Hepatocyte (in vitro differentiated cells): ENCODE measurements around the gene PRPSAP2. TPM values are rescaled to one million over a fixed set of nuclear protein-coding genes. Genes with fewer than 3 reads are reported as not detected.

Experiments used
- DNase-seq: peaks from one replicate; pipeline ENCODE4 v3.0.0-alpha.2; 2016; ENCODE audit warnings: low spot score
- H2AFZ ChIP-seq: fragments of 200-600 bp; sonication (generic); 2 replicates; pipeline ENCODE4 v1.6.0; 2016; ENCODE audit warnings: antibody characterized with exemption, mild to moderate bottlenecking
- H3K27ac ChIP-seq: fragments of 200-600 bp; sonication (generic); 2 replicates; pipeline ENCODE4 v1.5.1; 2016; ENCODE audit warnings: mild to moderate bottlenecking
- H3K27me3 ChIP-seq: fragments of 200-600 bp; sonication (generic); 2 replicates; pipeline ENCODE4 v1.6.1; 2016
- H3K36me3 ChIP-seq: fragments of 200-600 bp; sonication (generic); replicated peaks from 2 replicates; pipeline ENCODE4 v1.5.1; 2016; ENCODE audit warnings: low read depth; ENCODE audit not compliant: insufficient read depth
- H3K4me1 ChIP-seq: fragments of 200-600 bp; sonication (generic); 2 replicates; pipeline ENCODE4 v1.5.1; 2016; ENCODE audit warnings: mild to moderate bottlenecking, moderate library complexity; ENCODE audit not compliant: insufficient read depth
- H3K4me2 ChIP-seq: fragments of 200-600 bp; sonication (generic); 2 replicates; pipeline ENCODE4 v1.6.0; 2016
- H3K4me3 ChIP-seq: fragments of 200-600 bp; sonication (generic); 2 replicates; pipeline ENCODE4 v1.5.1; 2016; ENCODE audit warnings: mild to moderate bottlenecking
- H3K79me2 ChIP-seq: fragments of 200-600 bp; sonication (generic); 2 replicates; pipeline ENCODE4 v1.6.0; 2017; ENCODE audit warnings: mild to moderate bottlenecking
- H3K9me2 ChIP-seq: fragments of 200-600 bp; sonication (generic); replicated peaks from 2 replicates; pipeline ENCODE4 v1.6.0; 2017; ENCODE audit warnings: mild to moderate bottlenecking; ENCODE audit not compliant: insufficient read depth
- H3K9me3 ChIP-seq: fragments of 200-600 bp; sonication (generic); 2 replicates; pipeline ENCODE4 v1.5.1; 2016; ENCODE audit warnings: low read depth, mild to moderate bottlenecking
- H4K20me1 ChIP-seq: fragments of 200-600 bp; sonication (generic); 2 replicates; pipeline ENCODE4 v1.6.0; 2016; ENCODE audit warnings: mild to moderate bottlenecking; ENCODE audit not compliant: insufficient read depth, poor library complexity, severe bottlenecking
- EZH2 ChIP-seq: fragments of 200-600 bp; sonication (generic); IDR thresholded peaks from 2 replicates; pipeline ENCODE4 v1.6.1; 2016; ENCODE audit warnings: antibody characterized with exemption, mild to moderate bottlenecking, borderline replicate concordance
- EZH2phosphoT487 ChIP-seq: fragments of 200-600 bp; sonication (generic); IDR thresholded peaks from one replicate; pipeline ENCODE4 v1.6.1; 2018; ENCODE audit warnings: antibody characterized with exemption, mild to moderate bottlenecking, low read depth, moderate library complexity; ENCODE audit not compliant: unreplicated experiment, severe bottlenecking
- WGBS: methylation state at CpG from one replicate; pipeline ENCODE4 v1.1.6; 2016; ENCODE audit warnings: low lambda C conversion rate; ENCODE audit errors: missing lambda C conversion rate; 5-methylcytosine and 5-hydroxymethylcytosine counted together
- polyA plus RNA-seq: library from polyadenylated mRNA; unstranded; fragments of >200 nt; fragmentation: Nextera tagmentation; extraction: Ambion mirVana; gene quantifications from 2 replicates; pipeline ENCODE4 v1.2.1, GENCODE V29; 2016
- total RNA-seq: library from RNA; depleted of rRNA; stranded (reverse); fragments of >200 nt; gene quantifications from 2 replicates; pipeline ENCODE4 v1.2.3, GENCODE V29; 2014
- TF ChIP-seq, protein P1 (sequence below): fragments of 200-600 bp; sonication (generic); IDR thresholded peaks from 2 replicates; pipeline ENCODE4 v1.5.1; 2016; ENCODE audit warnings: antibody characterized with exemption, mild to moderate bottlenecking; ENCODE audit not compliant: poor library complexity

Gene PRPSAP2
- total and polyA plus RNA-seq, 2 experiments from 2014 or later = 25.0 to 55.7 TPM

DNA sequence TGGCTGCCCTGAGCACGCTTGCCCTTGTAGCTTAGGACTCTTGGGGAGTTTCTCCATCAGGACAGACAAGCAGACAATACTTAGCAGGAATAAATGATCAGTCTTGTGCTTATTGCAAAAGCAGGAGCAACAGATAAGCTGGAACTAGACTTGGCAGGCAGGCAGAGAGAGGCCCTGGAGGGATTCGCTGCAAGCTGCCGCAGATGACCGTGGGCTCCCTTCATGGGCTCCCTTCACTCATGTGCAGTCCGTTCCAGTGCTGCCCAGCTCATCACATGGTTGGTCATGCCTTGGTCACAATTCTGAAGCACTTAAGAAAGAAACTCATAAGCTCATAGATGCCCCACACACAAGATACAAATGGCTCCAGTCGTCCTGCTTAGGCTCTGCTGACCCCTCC is 91.6 kb downstream of the PRPSAP2 start:
- peaks cover 17% of the 10 kb centered on the region for H3K4me1 ChIP-seq
- no peak for DNase-seq
- no peak overlapping the region for H3K4me3 ChIP-seq
- no peaks in the 10 kb centered on the region for H3K27me3 ChIP-seq
- H3K9me3 ChIP-seq = no peaks in the 10 kb centered on the region
- WGBS = 86% methylated on average over 6 of the region's 6 CpGs
- TF ChIP-seq, protein P1, sequence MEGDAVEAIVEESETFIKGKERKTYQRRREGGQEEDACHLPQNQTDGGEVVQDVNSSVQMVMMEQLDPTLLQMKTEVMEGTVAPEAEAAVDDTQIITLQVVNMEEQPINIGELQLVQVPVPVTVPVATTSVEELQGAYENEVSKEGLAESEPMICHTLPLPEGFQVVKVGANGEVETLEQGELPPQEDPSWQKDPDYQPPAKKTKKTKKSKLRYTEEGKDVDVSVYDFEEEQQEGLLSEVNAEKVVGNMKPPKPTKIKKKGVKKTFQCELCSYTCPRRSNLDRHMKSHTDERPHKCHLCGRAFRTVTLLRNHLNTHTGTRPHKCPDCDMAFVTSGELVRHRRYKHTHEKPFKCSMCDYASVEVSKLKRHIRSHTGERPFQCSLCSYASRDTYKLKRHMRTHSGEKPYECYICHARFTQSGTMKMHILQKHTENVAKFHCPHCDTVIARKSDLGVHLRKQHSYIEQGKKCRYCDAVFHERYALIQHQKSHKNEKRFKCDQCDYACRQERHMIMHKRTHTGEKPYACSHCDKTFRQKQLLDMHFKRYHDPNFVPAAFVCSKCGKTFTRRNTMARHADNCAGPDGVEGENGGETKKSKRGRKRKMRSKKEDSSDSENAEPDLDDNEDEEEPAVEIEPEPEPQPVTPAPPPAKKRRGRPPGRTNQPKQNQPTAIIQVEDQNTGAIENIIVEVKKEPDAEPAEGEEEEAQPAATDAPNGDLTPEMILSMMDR = no peak
- no peak overlapping the region for H3K4me2 ChIP-seq
- H3K36me3 ChIP-seq = no peaks in the 10 kb centered on the region
- no peaks in the 10 kb centered on the region for H4K20me1 ChIP-seq
- H3K27ac ChIP-seq = no peak overlapping the region
- H3K9me2 ChIP-seq = no peaks in the 10 kb centered on the region
- H2AFZ ChIP-seq = no peak overlapping the region
- no peaks in the 10 kb centered on the region for H3K79me2 ChIP-seq

DNA sequence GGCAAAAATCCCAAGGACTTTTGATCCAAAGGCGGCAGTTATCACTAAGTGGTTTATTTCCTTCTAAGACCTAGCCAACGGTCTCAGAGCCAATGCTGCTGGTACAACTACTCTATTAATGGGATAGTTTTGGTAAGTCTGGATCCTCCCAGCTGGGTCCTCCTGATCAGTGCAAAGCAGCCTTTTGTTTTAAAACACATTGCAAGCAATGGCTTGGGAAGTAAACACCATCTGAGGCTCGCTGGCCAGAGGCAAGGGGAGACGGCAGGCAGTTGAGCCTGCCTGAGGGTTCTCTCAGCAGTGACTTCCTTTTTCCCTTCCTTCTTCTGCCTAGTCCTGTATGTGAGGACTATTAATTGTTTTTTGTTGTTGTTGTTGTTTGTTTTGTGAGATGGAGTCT is 92.4 kb downstream of the PRPSAP2 start:
- H3K4me1 ChIP-seq = peaks cover 17% of the 10 kb centered on the region
- H3K27ac ChIP-seq = peak overlapping the region; percentile 64
- 83% methylated on average over 4 of the region's 4 CpGs for WGBS
- H3K79me2 ChIP-seq = no peaks in the 10 kb centered on the region
- H3K36me3 ChIP-seq = no peaks in the 10 kb centered on the region
- DNase-seq = no peak
- H4K20me1 ChIP-seq = no peaks in the 10 kb centered on the region
- no peak overlapping the region for H3K4me3 ChIP-seq
- no peak overlapping the region for H3K4me2 ChIP-seq
- H2AFZ ChIP-seq = no peak overlapping the region
- TF ChIP-seq EZH2phosphoT487 (no peak), EZH2 (no peak)
- TF ChIP-seq, protein P1 = no peak
- no peaks in the 10 kb centered on the region for H3K9me2 ChIP-seq
- H3K9me3 ChIP-seq = no peaks in the 10 kb centered on the region
- H3K27me3 ChIP-seq = no peaks in the 10 kb centered on the region

DNA sequence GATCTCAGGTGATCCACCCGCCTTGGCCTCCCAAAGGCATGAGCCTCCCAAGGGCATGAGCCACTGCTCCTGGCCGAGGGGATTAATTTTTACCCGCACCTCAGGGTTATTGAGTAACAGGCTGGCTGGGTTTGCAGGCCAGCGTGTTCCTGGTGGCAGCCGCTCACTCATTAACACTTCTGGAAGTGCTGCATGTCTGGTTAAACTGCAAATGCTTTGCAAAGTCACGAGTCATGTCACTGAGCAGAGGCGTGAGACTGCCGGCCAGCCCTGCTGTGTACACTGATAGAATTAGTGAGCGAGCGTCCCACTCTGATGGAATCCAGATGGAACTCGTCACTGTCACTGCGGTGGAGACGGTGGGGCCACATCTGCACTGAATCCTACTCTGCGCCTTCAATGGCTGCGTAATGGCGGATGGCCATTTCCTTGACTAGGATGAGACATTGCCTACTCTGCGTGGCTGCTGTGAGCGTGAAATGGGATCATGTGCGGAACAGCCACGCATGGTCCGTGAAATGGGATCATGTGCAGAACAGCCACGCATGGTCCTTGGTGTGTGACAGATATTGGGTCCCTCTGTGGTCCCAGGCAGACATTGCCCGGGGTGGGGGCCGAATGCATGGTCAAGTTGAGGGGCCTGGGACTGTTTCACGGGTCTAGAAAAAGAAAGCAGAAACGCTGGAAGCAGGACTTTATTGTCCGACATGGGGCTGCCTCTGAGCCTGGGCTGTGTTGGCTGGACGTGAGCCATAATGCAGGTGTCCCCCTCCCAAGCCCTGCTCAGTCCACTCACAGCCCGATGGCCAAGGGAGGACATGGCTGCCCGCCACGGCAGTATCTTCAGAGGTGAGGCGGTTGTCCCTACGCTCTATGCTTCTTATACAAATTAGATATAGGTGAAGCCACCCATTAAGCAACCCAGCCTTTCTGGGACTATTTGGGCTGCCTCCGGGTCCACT is 93.3 kb downstream of the PRPSAP2 start:
- no peak for TF ChIP-seq EZH2
- TF ChIP-seq, protein P1 = no peak
- no peak for TF ChIP-seq EZH2phosphoT487
- H3K9me2 ChIP-seq = no peaks in the 10 kb centered on the region
- WGBS = 68% methylated on average over 34 of the region's 34 CpGs
- no peak overlapping the region for H2AFZ ChIP-seq
- peaks cover 17% of the 10 kb centered on the region for H3K4me1 ChIP-seq
- H4K20me1 ChIP-seq = no peaks in the 10 kb centered on the region
- H3K27me3 ChIP-seq = no peaks in the 10 kb centered on the region
- no peak overlapping the region for H3K4me2 ChIP-seq
- peak overlapping the region; percentile 64 for H3K27ac ChIP-seq
- no peaks in the 10 kb centered on the region for H3K9me3 ChIP-seq
- H3K4me3 ChIP-seq = no peak overlapping the region
- DNase-seq = peak; percentile 70
- H3K36me3 ChIP-seq = no peaks in the 10 kb centered on the region
- no peaks in the 10 kb centered on the region for H3K79me2 ChIP-seq
